Thyroid gland (tissue), 4 donors: ENCODE results near the gene RTL1.

ENCODE experiments used
- POLR2A ChIP-seq, 2 donors: fragments of 450-650 bp; IDR thresholded peaks; one replicate each; pipeline ENCODE4 v1.6.1; 2017; ENCODE audit warnings: antibody characterized with exemption in 2 of 2, mild to moderate bottlenecking in 2 of 2, moderate library complexity in 1 of 2
- TF ChIP-seq, protein P1 (sequence below), 6 experiments: fragments of 200-600 bp in 3 of 6; fragments of 450-650 bp in 3 of 6; sonication (generic) in 3 of 6; IDR thresholded peaks; one replicate each; pipeline ENCODE4 v1.5.1; 2016 to 2019; ENCODE audit warnings: antibody characterized with exemption in 6 of 6, mild to moderate bottlenecking in 2 of 6, inconsistent platforms in 1 of 6, moderate library complexity in 1 of 6

DNA sequence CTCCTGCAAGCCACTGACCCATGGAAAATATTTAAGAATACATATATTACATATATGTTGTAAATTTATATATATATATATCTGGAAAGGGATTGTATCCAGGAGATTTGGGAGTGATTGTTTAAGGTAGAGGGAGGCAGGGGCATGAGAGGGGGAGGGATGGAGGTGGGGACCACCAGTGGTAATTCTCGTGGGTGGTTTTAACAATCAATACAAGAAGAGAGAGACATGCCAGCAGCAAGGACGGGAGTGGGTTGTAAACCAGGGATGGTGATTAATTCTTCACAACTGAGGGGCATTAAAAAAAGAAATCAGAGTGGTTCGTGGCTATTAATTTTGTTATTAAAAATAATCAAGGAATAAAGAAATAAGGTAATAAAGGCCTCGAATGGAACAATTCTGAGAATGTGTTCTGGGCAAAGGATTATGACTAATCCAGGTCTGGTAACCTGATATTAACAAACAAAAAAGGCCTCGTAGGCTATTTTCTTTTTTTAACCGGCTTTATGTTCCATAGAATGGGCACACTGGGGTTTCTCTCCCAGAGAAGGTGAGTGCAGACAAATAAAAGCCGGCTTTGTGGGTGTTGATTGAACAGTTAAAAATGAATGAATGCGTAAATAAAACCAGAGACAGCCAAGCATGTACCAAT is 8.3 kb upstream of the RTL1 start:
- TF ChIP-seq, protein P1, sequence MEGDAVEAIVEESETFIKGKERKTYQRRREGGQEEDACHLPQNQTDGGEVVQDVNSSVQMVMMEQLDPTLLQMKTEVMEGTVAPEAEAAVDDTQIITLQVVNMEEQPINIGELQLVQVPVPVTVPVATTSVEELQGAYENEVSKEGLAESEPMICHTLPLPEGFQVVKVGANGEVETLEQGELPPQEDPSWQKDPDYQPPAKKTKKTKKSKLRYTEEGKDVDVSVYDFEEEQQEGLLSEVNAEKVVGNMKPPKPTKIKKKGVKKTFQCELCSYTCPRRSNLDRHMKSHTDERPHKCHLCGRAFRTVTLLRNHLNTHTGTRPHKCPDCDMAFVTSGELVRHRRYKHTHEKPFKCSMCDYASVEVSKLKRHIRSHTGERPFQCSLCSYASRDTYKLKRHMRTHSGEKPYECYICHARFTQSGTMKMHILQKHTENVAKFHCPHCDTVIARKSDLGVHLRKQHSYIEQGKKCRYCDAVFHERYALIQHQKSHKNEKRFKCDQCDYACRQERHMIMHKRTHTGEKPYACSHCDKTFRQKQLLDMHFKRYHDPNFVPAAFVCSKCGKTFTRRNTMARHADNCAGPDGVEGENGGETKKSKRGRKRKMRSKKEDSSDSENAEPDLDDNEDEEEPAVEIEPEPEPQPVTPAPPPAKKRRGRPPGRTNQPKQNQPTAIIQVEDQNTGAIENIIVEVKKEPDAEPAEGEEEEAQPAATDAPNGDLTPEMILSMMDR (IDR thresholded peaks at IDR 0.05): no peak
- no peak for TF ChIP-seq POLR2A (IDR thresholded peaks at IDR 0.05)
